Measurements from ENCODE around the gene HMCN2.

DNA sequence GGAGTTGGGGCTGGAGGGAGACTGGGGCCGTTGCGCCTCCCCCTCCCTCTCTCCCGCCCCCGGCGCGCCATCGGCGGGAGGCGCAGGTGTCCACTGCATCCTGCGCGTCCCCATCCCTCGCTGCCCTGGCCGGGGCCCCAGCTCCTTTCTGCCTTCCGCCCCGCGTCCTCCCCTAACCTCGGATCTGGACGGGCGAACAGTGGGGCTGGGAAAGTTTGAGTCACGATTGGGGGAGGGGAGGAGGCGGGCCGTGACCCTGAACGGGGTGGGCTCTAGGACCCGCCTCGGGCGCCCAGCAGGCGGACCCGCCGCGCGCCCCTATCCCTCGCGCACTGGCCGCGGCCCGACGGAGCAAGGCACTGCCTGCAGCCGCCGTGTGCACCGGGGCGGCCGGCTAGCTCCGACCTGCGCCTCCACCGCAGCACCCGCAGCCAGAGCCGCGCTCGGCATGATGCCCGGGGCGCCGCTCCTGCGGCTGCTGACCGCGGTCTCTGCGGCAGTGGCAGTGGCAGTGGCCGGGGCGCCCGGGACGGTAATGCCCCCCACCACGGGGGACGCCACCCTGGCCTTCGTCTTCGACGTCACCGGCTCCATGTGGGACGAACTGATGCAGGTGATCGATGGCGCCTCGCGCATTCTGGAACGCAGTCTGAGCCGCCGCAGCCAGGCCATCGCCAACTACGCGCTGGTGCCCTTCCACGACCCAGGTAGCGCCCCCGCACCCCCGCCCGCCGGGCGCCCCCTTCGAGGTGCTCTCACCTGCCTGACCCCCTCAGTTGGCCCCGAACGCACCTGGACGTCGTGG is at the start of gene HMCN2:
- TF ChIP-seq EZH2 (IDR thresholded peaks at IDR 0.05; ENCODE audit: insufficient read depth, poor library complexity, severe bottlenecking) (peak; percentile 17), EZH2phosphoT487 (IDR thresholded peaks at IDR 0.05; ENCODE audit: insufficient read depth, low read depth) (no peak)

Measured in GM23248 (cell line).